Breast epithelium (tissue), 4 donors: ENCODE data around the gene PRMT2. TPM values are rescaled to one million over a fixed set of nuclear protein-coding genes. Genes with fewer than 3 reads are reported as not detected.

ENCODE experiments used
- DNase-seq, 2 donors: peaks; one replicate each; pipeline ENCODE4 v3.0.0-alpha.2; 2019; ENCODE audit warnings: low spot score in 2 of 2
- H3K27ac ChIP-seq, 2 donors: fragments of 200-600 bp; sonication (generic) in 1 of 2; one replicate each; pipeline ENCODE4 v1.5.1; 2016 to 2019; ENCODE audit warnings: mild to moderate bottlenecking in 1 of 2
- H3K27me3 ChIP-seq, 2 donors: fragments of 200-600 bp; sonication (generic) in 1 of 2; one replicate each; pipeline versions ENCODE4 v1.5.1 to v1.6.0; 2017 to 2019; ENCODE audit warnings: control low read depth in 1 of 2, mild to moderate bottlenecking in 1 of 2
- H3K36me3 ChIP-seq: fragments of 200-600 bp; one replicate; pipeline ENCODE4 v1.5.1; 2019
- H3K4me1 ChIP-seq, 2 donors: fragments of 200-600 bp; sonication (generic); one replicate each; pipeline ENCODE4 v1.5.1; 2016 to 2019; ENCODE audit warnings: control low read depth in 1 of 2
- H3K4me3 ChIP-seq, 3 donors: fragments of 200-600 bp; sonication (generic); 1 replicate in 2 of 3; 2 replicates in 1 of 3; pipeline ENCODE4 v1.5.1; 2016 to 2019; ENCODE audit warnings: mild to moderate bottlenecking in 3 of 3, moderate library complexity in 2 of 3
- H3K9me3 ChIP-seq, 2 donors: fragments of 200-600 bp; sonication (generic) in 1 of 2; one replicate each; pipeline ENCODE4 v1.5.1; 2016 to 2019; ENCODE audit warnings: control low read depth in 1 of 2
- CTCF ChIP-seq, 3 donors: fragments of 450-650 bp; IDR thresholded peaks; one replicate each; pipeline ENCODE4 v1.5.1; 2016 to 2017; ENCODE audit warnings: antibody characterized with exemption in 3 of 3, mild to moderate bottlenecking in 3 of 3, moderate library complexity in 3 of 3
- POLR2A ChIP-seq: fragments of 450-650 bp; IDR thresholded peaks from one replicate; pipeline ENCODE4 v1.6.1; 2016; ENCODE audit warnings: antibody characterized with exemption, mild to moderate bottlenecking, moderate library complexity
- POLR2AphosphoS5 ChIP-seq, 3 donors: sonication (generic); formaldehyde crosslinking; IDR thresholded peaks; one replicate each; pipeline ENCODE4 v1.6.1; 2017; ENCODE audit warnings: antibody characterized with exemption in 3 of 3
- intact Hi-C: fragments of 100-400 bp; cut with DNase I; formaldehyde crosslinking; loops from one replicate; pipeline ENCODE4 v1.15.1; 2023; ENCODE audit warnings: low total_unique reads
- total RNA-seq, 3 donors: library from RNA; depleted of rRNA; stranded (reverse); fragments of >200 nt; gene quantifications; one replicate each; pipeline ENCODE4 v1.1.0, GENCODE V29; 2016

Gene PRMT2
- total RNA-seq, 3 donors from 2014 or later, result 92.1 to 145 (median 130) TPM

- H3K9me3 ChIP-seq, result no peaks in the 10 kb centered on the region
- no peak overlapping the region for H3K4me3 ChIP-seq
- intact Hi-C loops, result no loop called here
- TF ChIP-seq CTCF (IDR thresholded peaks at IDR 0.05) (no peak), POLR2A (no peak), POLR2AphosphoS5 (IDR thresholded peaks at IDR 0.05) (no peak)
- DNase-seq, result no peak
- H3K4me1 ChIP-seq, result peaks cover 0 to 8% of the 10 kb centered on the region in 2 donors
- no peaks in the 10 kb centered on the region for H3K27me3 ChIP-seq
- H3K27ac ChIP-seq, result no peak overlapping the region
- no peaks in the 10 kb centered on the region for H3K36me3 ChIP-seq
These were observed 6.2 kb downstream of the PRMT2 start for GRCh38 chr21:46641656-46642055.

GRCh38 chr21:46643379-46644177 is 8.1 kb downstream of the PRMT2 start:
- intact Hi-C loops, result no loop called here
- TF ChIP-seq POLR2AphosphoS5 (IDR thresholded peaks at IDR 0.05) (no peak), CTCF (IDR thresholded peaks at IDR 0.05) (no peak), POLR2A (no peak)
- Histone ChIP-seq H3K4me1 (no peaks in the 10 kb centered on the region), H3K27ac (no peak overlapping the region), H3K36me3 (peaks cover 5% of the 10 kb centered on the region), H3K4me3 (no peak overlapping the region), H3K9me3 (no peaks in the 10 kb centered on the region), H3K27me3 (no peaks in the 10 kb centered on the region)
- no peak for DNase-seq

- H3K4me3 ChIP-seq, result no peak overlapping the region
- no peak overlapping the region for H3K27ac ChIP-seq
- peaks cover 8% of the 10 kb centered on the region for H3K36me3 ChIP-seq
- intact Hi-C loops, result no loop called here
- no peaks in the 10 kb centered on the region for H3K4me1 ChIP-seq
- DNase-seq, result no peak
- TF ChIP-seq CTCF (IDR thresholded peaks at IDR 0.05) (no peak), POLR2A (no peak), POLR2AphosphoS5 (IDR thresholded peaks at IDR 0.05) (no peak)
- no peaks in the 10 kb centered on the region for H3K9me3 ChIP-seq
- H3K27me3 ChIP-seq, result no peaks in the 10 kb centered on the region
These were observed 10.4 kb downstream of the PRMT2 start for GRCh38 chr21:46645840-46646239.

GRCh38 chr21:46646541-46647154 is 11.2 kb downstream of the PRMT2 start:
- H3K27me3 ChIP-seq, result no peaks in the 10 kb centered on the region
- TF ChIP-seq POLR2A, result no peak
- no peak for TF ChIP-seq CTCF (IDR thresholded peaks at IDR 0.05)
- TF ChIP-seq POLR2AphosphoS5 (IDR thresholded peaks at IDR 0.05), result no peak
- H3K9me3 ChIP-seq, result no peaks in the 10 kb centered on the region
- H3K4me1 ChIP-seq, result no peaks in the 10 kb centered on the region
- intact Hi-C loops, result no loop called here
- H3K36me3 ChIP-seq, result peaks cover 8% of the 10 kb centered on the region
- DNase-seq, result no peak
- no peak overlapping the region for H3K27ac ChIP-seq
- no peak overlapping the region for H3K4me3 ChIP-seq

GRCh38 chr21:46648539-46648938 is 13.1 kb downstream of the PRMT2 start:
- H3K4me3 ChIP-seq, result no peak overlapping the region
- H3K27me3 ChIP-seq, result no peaks in the 10 kb centered on the region
- TF ChIP-seq POLR2AphosphoS5 (IDR thresholded peaks at IDR 0.05), result no peak
- no peak for TF ChIP-seq POLR2A
- no peak for TF ChIP-seq CTCF (IDR thresholded peaks at IDR 0.05)
- intact Hi-C loops, result no loop called here
- H3K9me3 ChIP-seq, result no peaks in the 10 kb centered on the region
- H3K36me3 ChIP-seq, result peaks cover 8% of the 10 kb centered on the region
- no peak overlapping the region for H3K27ac ChIP-seq
- no peak for DNase-seq
- no peaks in the 10 kb centered on the region for H3K4me1 ChIP-seq
